ENCODE measurements around the gene INPP5D.

INPP5D gene

DNA sequence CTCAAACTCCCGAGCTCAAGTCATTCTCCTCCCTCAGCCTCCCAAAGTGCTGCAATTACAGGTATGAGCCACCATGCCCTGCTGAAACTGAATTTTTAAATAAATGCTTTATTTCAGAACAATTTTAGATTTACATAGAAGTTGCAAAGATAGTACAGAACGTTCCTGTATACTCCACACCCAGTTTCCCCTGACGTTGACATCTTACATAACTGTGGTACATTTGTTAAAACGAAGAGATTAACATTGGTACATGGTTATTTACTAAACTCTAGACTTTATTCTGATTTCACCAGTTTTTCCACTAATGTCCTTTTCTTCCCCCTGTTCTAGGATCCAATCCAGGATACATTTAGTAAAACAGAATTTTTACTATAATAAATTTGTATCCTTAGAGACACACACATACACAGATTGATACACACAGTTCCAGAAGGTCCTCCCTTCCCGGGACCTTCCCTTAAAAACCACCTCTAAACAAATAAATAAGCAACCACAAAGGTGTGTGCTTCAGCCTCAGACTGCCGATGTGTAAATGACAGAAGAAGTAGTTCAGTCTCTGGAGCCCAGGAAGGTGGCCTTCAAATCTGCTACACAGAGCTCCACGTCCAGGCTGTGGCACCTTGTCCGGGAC, 20.8 kb upstream of the INPP5D start:
- Histone ChIP-seq H4K20me1 (ENCODE audit: low read depth, low read length) (no peaks in the 10 kb centered on the region), H3K4me2 (ENCODE audit: low read depth, low read length, poor library complexity, severe bottlenecking) (no peak overlapping the region), H3K36me3 (ENCODE audit: low read length) (no peaks in the 10 kb centered on the region), H3K9ac (ENCODE audit: low read length) (no peak overlapping the region), H3K9me2 (replicated peaks; ENCODE audit: insufficient read depth, low read length) (no peaks in the 10 kb centered on the region), H3F3A (ENCODE audit: insufficient read depth) (no peaks in the 10 kb centered on the region), H3K27me3 (ENCODE audit: low read length) (no peaks in the 10 kb centered on the region), H3K79me2 (ENCODE audit: insufficient read depth, low read length) (no peaks in the 10 kb centered on the region), H3K27ac (ENCODE audit: low read depth, low read length) (no peak overlapping the region), H2AFZ (ENCODE audit: low read depth, low read length, severe bottlenecking) (no peak overlapping the region), H3K9me3 (ENCODE audit: insufficient read depth, low read length) (no peaks in the 10 kb centered on the region), H3K4me3 (ENCODE audit: insufficient read depth, low read length, poor library complexity, severe bottlenecking) (no peak overlapping the region)
- TF ChIP-seq, protein P1, sequence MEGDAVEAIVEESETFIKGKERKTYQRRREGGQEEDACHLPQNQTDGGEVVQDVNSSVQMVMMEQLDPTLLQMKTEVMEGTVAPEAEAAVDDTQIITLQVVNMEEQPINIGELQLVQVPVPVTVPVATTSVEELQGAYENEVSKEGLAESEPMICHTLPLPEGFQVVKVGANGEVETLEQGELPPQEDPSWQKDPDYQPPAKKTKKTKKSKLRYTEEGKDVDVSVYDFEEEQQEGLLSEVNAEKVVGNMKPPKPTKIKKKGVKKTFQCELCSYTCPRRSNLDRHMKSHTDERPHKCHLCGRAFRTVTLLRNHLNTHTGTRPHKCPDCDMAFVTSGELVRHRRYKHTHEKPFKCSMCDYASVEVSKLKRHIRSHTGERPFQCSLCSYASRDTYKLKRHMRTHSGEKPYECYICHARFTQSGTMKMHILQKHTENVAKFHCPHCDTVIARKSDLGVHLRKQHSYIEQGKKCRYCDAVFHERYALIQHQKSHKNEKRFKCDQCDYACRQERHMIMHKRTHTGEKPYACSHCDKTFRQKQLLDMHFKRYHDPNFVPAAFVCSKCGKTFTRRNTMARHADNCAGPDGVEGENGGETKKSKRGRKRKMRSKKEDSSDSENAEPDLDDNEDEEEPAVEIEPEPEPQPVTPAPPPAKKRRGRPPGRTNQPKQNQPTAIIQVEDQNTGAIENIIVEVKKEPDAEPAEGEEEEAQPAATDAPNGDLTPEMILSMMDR (IDR thresholded peaks at IDR 0.05; ENCODE audit: insufficient read depth, low read length, poor library complexity, severe bottlenecking), result no peak

DNA sequence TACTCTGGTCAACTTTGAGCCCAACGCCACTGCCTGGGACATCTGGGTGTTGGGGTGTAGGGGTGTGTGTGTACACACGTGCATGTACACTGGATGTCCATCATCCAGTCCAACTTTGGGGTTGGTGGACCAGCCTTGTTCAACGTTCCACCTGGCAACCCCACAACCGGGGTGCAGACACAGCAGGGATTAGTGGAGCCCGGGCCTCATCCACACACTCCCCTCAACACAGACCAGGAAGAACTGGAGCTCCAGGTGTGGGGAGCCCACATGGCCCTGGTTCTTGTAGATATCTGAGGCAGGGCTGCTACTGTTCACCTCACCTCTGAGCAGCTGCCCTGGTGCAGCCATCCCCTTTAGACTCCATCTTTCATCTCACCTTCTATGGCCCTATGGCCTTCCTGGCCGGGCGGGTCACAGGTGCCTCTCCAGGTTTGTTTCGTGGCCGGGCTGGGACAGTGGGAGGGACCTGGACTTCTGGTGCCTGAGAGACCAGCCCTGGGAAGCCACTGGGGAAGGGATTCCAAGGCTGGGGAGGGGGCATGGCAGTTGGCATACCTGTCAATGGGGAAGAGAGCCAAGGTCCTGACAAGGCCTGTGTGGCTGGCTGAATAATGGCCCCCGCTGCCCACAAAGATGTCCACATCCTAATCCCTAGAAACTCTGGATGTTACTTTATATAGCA, 20.2 kb upstream of the INPP5D start:
- H3F3A ChIP-seq (ENCODE audit: insufficient read depth), result no peaks in the 10 kb centered on the region
- H3K27ac ChIP-seq (ENCODE audit: low read depth, low read length), result no peak overlapping the region
- H3K27me3 ChIP-seq (ENCODE audit: low read length), result no peaks in the 10 kb centered on the region
- no peak for TF ChIP-seq EZH2phosphoT487 (conservative IDR thresholded peaks at IDR 0.05; ENCODE audit: low read length)
- TF ChIP-seq, protein P1 (IDR thresholded peaks at IDR 0.05; ENCODE audit: insufficient read depth, low read length, poor library complexity, severe bottlenecking), result no peak
- H3K79me2 ChIP-seq (ENCODE audit: insufficient read depth, low read length), result no peaks in the 10 kb centered on the region
- no peak overlapping the region for H3K9ac ChIP-seq (ENCODE audit: low read length)
- H3K4me3 ChIP-seq (ENCODE audit: insufficient read depth, low read length, poor library complexity, severe bottlenecking), result no peak overlapping the region
- H2AFZ ChIP-seq (ENCODE audit: low read depth, low read length, severe bottlenecking), result no peak overlapping the region
- H3K9me3 ChIP-seq (ENCODE audit: insufficient read depth, low read length), result no peaks in the 10 kb centered on the region
- no peaks in the 10 kb centered on the region for H4K20me1 ChIP-seq (ENCODE audit: low read depth, low read length)
- H3K4me2 ChIP-seq (ENCODE audit: low read depth, low read length, poor library complexity, severe bottlenecking), result no peak overlapping the region
- H3K36me3 ChIP-seq (ENCODE audit: low read length), result no peaks in the 10 kb centered on the region
- no peaks in the 10 kb centered on the region for H3K9me2 ChIP-seq (replicated peaks; ENCODE audit: insufficient read depth, low read length)

DNA sequence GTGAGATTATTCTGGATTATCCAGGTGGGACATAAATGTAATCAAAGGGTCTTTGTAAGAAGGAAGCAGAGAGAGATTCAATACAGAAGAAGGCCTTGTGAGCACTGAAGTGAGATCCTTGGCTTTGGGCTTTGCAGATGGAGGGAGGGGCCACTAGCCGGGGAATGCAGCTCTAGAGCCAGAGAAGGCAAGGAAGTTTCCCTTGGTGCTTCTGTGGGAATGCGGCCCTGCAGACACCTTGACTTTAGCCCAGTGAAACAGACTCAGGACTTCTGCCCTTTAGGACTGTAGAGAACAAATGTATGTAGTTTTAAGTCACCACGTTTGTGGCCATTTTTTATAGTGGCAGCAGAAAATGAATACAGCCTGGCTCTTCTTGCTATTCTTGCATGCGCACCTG, 19.6 kb upstream of the INPP5D start:
- no peak overlapping the region for H3K4me3 ChIP-seq (ENCODE audit: insufficient read depth, low read length, poor library complexity, severe bottlenecking)
- H3K36me3 ChIP-seq (ENCODE audit: low read length), result no peaks in the 10 kb centered on the region
- no peaks in the 10 kb centered on the region for H3K27me3 ChIP-seq (ENCODE audit: low read length)
- TF ChIP-seq EZH2phosphoT487 (conservative IDR thresholded peaks at IDR 0.05; ENCODE audit: low read length), result no peak
- TF ChIP-seq, protein P1 (IDR thresholded peaks at IDR 0.05; ENCODE audit: insufficient read depth, low read length, poor library complexity, severe bottlenecking), result no peak
- no peaks in the 10 kb centered on the region for H3F3A ChIP-seq (ENCODE audit: insufficient read depth)
- no peak overlapping the region for H3K4me2 ChIP-seq (ENCODE audit: low read depth, low read length, poor library complexity, severe bottlenecking)
- no peaks in the 10 kb centered on the region for H3K9me2 ChIP-seq (replicated peaks; ENCODE audit: insufficient read depth, low read length)
- no peaks in the 10 kb centered on the region for H4K20me1 ChIP-seq (ENCODE audit: low read depth, low read length)
- H3K79me2 ChIP-seq (ENCODE audit: insufficient read depth, low read length), result no peaks in the 10 kb centered on the region
- H3K9me3 ChIP-seq (ENCODE audit: insufficient read depth, low read length), result no peaks in the 10 kb centered on the region
- H3K9ac ChIP-seq (ENCODE audit: low read length), result no peak overlapping the region
- H2AFZ ChIP-seq (ENCODE audit: low read depth, low read length, severe bottlenecking), result no peak overlapping the region
- no peak overlapping the region for H3K27ac ChIP-seq (ENCODE audit: low read depth, low read length)

Data from SU-DHL-6 (cell line).